ENCODE measurements around the gene ZSWIM5.

- TF ChIP-seq CTCF (IDR thresholded peaks at IDR 0.05 in 4 of 5, conservative IDR thresholded peaks at IDR 0.05 in 1 of 5) (no peak), POLR2A (IDR thresholded peaks at IDR 0.05) (no peak)
These were observed 113.1 kb downstream of the ZSWIM5 start for GRCh38 chr1:45093334-45093733.

All from gastrocnemius medialis (tissue), 4 donors.